Testis (tissue), 3 donors: ENCODE data around the gene SMG6. TPM values are rescaled to one million over a fixed set of nuclear protein-coding genes. Genes with fewer than 3 reads are reported as not detected.

Source experiments
- DNase-seq: peaks from one replicate; pipeline ENCODE4 v3.0.0-alpha.2; 2019
- H3K27ac ChIP-seq, 2 donors: fragments of 200-600 bp; sonication (generic); one replicate each; pipeline ENCODE4 v1.5.1; 2019
- H3K27me3 ChIP-seq: fragments of 200-600 bp; sonication (generic); one replicate; pipeline ENCODE4 v1.5.1; 2019
- H3K36me3 ChIP-seq: fragments of 200-600 bp; sonication (generic); one replicate; pipeline ENCODE4 v1.5.1; 2017; ENCODE audit warnings: low read depth; ENCODE audit errors: missing control alignments
- H3K4me1 ChIP-seq: fragments of 200-600 bp; sonication (generic); one replicate; pipeline ENCODE4 v1.5.1; 2019
- H3K4me3 ChIP-seq, 2 donors: fragments of 200-600 bp; sonication (generic); one replicate each; pipeline ENCODE4 v1.5.1; 2017 to 2019
- H3K9me3 ChIP-seq: fragments of 200-600 bp; sonication (generic); one replicate; pipeline ENCODE4 v1.5.1; 2017
- CTCF ChIP-seq, 3 experiments: fragments of 450-650 bp in 2 of 3; fragments of 200-600 bp in 1 of 3; sonication (generic) in 1 of 3; IDR thresholded peaks; one replicate each; pipeline ENCODE4 v1.5.1; 2016 to 2019; ENCODE audit warnings: antibody characterized with exemption in 3 of 3, mild to moderate bottlenecking in 2 of 3, moderate library complexity in 1 of 3
- POLR2A ChIP-seq: fragments of 450-650 bp; IDR thresholded peaks from one replicate; pipeline ENCODE4 v1.6.1; 2017; ENCODE audit warnings: antibody characterized with exemption, mild to moderate bottlenecking, moderate library complexity
- WGBS, 2 donors: methylation state at CpG; one replicate each; pipeline ENCODE4 v1.1.5; 2018; 5-methylcytosine and 5-hydroxymethylcytosine counted together
- intact Hi-C: fragments of 100-400 bp; cut with DNase I; formaldehyde crosslinking; loops from one replicate; pipeline ENCODE4 v1.15.1; 2023; ENCODE audit warnings: low total_unique reads
- polyA plus RNA-seq: library from polyadenylated mRNA; stranded (reverse); fragments of 350-450 nt; fragmentation: Illumina TruSeq; extraction: RNeasy Lipid Tissue Mini Kit (QIAGEN cat#74804); gene quantifications from one replicate; pipeline ENCODE4 v1.2.3, GENCODE V29; 2014; ENCODE audit warnings: low read depth, low replicate concordance; ENCODE audit not compliant: insufficient read depth
- total RNA-seq, 2 donors: library from RNA; depleted of rRNA; stranded (reverse); fragments of >200 nt; gene quantifications; one replicate each; pipeline ENCODE4 v1.2.3, GENCODE V29; 2016

SMG6 gene
- total and polyA plus RNA-seq, 3 donors from 2014 or later, result 68.7 to 86.5 (median 80.6) TPM

- no peaks in the 10 kb centered on the region for H3K27me3 ChIP-seq
- H3K27ac ChIP-seq, result no peak overlapping the region
- 76 to 87% methylated on average over 10 of the region's 10 CpGs for WGBS, 2 donors
- no peaks in the 10 kb centered on the region for H3K36me3 ChIP-seq
- H3K9me3 ChIP-seq, result no peaks in the 10 kb centered on the region
- DNase-seq, result no peak
- intact Hi-C loops, result no loop called here
- no peak overlapping the region for H3K4me3 ChIP-seq
- peaks cover 4% of the 10 kb centered on the region for H3K4me1 ChIP-seq
- TF ChIP-seq CTCF (IDR thresholded peaks at IDR 0.05) (no peak), POLR2A (no peak)
These were observed 266.4 kb downstream of the SMG6 start for GRCh38 chr17:2037155-2037554.

- Histone ChIP-seq H3K9me3 (no peaks in the 10 kb centered on the region), H3K36me3 (no peaks in the 10 kb centered on the region)
- intact Hi-C loops, result no loop called here
These were observed 267.8 kb downstream of the SMG6 start for GRCh38 chr17:2035541-2036488.

GRCh38 chr17:2034806-2035540 lies 268.6 kb downstream of the SMG6 start:
- TF ChIP-seq POLR2A (no peak), CTCF (IDR thresholded peaks at IDR 0.05) (no peak)
- no peaks in the 10 kb centered on the region for H3K9me3 ChIP-seq
- intact Hi-C loops, result no loop called here

More at GRCh38 chr17:2035541-2036488, 267.8 kb downstream of the SMG6 start:
- WGBS, 2 donors, result 94% methylated on average over 18 to 29 of the region's 29 CpGs
- Histone ChIP-seq H3K4me1 (peaks cover 11% of the 10 kb centered on the region), H3K27ac (no peak overlapping the region), H3K4me3 (no peak overlapping the region), H3K27me3 (no peaks in the 10 kb centered on the region)
- DNase-seq, result no peak
- no peak for TF ChIP-seq CTCF (IDR thresholded peaks at IDR 0.05)
- no peak for TF ChIP-seq POLR2A

GRCh38 chr17:2034157-2034556 lies 269.4 kb downstream of the SMG6 start:
- DNase-seq, result no peak
- TF ChIP-seq CTCF (IDR thresholded peaks at IDR 0.05) (no peak), POLR2A (no peak)
- H3K36me3 ChIP-seq, result no peaks in the 10 kb centered on the region
- H3K27ac ChIP-seq, result no peak overlapping the region
- H3K4me1 ChIP-seq, result peaks cover 12% of the 10 kb centered on the region
- no peak overlapping the region for H3K4me3 ChIP-seq
- no peaks in the 10 kb centered on the region for H3K27me3 ChIP-seq
- WGBS, 2 donors, result 83 to 89% methylated on average over 7 of the region's 7 CpGs
- intact Hi-C loops, result no loop called here
- no peaks in the 10 kb centered on the region for H3K9me3 ChIP-seq

More at GRCh38 chr17:2034806-2035540, 268.6 kb downstream of the SMG6 start:
- Histone ChIP-seq H3K27me3 (no peaks in the 10 kb centered on the region), H3K36me3 (no peaks in the 10 kb centered on the region), H3K4me3 (no peak overlapping the region), H3K4me1 (peaks cover 12% of the 10 kb centered on the region), H3K27ac (no peak overlapping the region)
- WGBS, 2 donors, result 68 to 69% methylated on average over 3 to 8 of the region's 9 CpGs
- no peak for DNase-seq
